DND-41 (cell line): ENCODE results near the gene VTCN1.

ENCODE experiments used
- ATAC-seq: fragments of 200-7000 bp; cut with Tn5 transposase; 3 replicates; pipeline ENCODE4 v1.9.1; 2021; ENCODE audit warnings: low read depth; ENCODE audit not compliant: insufficient read depth
- DNase-seq: peaks from one replicate; pipeline ENCODE4 v3.0.0-alpha.2; 2020
- H2AFZ ChIP-seq: 2 replicates; pipeline ENCODE4 v1.6.0; 2012; ENCODE audit warnings: low read depth, low read length
- H3K27ac ChIP-seq: 2 replicates; pipeline ENCODE4 v1.5.1; 2012; ENCODE audit warnings: low read length, inconsistent platforms
- H3K27me3 ChIP-seq: fragments of 200-600 bp; sonication (generic); 2 replicates; pipeline ENCODE4 v1.6.0; 2012; ENCODE audit warnings: low read length, mild to moderate bottlenecking, inconsistent platforms; ENCODE audit not compliant: insufficient read depth, poor library complexity
- H3K36me3 ChIP-seq: 2 replicates; pipeline ENCODE4 v1.5.1; 2012; ENCODE audit warnings: low read length, inconsistent platforms; ENCODE audit not compliant: insufficient read depth
- H3K4me1 ChIP-seq: 2 replicates; pipeline ENCODE4 v1.5.1; 2012; ENCODE audit warnings: mild to moderate bottlenecking, low read length; ENCODE audit not compliant: insufficient read depth
- H3K4me2 ChIP-seq: 2 replicates; pipeline ENCODE4 v1.6.0; 2012; ENCODE audit warnings: mild to moderate bottlenecking, moderate library complexity, low read length, inconsistent platforms; ENCODE audit not compliant: insufficient read depth
- H3K4me3 ChIP-seq, 2 experiments: fragments of 200-600 bp in 1 of 2; shearing (Covaris generic) in 1 of 2; 2 replicates each; pipeline ENCODE4 v1.5.1; 2012 to 2016; ENCODE audit warnings: inconsistent platforms in 2 of 2, low read length in 2 of 2, mild to moderate bottlenecking in 2 of 2, low read depth in 1 of 2, moderate library complexity in 1 of 2
- H3K79me2 ChIP-seq: 2 replicates; pipeline ENCODE4 v1.6.0; 2012; ENCODE audit warnings: low read length, inconsistent platforms; ENCODE audit not compliant: insufficient read depth
- H3K9ac ChIP-seq: 2 replicates; pipeline ENCODE4 v1.6.0; 2012; ENCODE audit warnings: low read depth, mild to moderate bottlenecking, inconsistent platforms, low read length, moderate library complexity
- H3K9me3 ChIP-seq: 2 replicates; pipeline ENCODE4 v1.5.1; 2012; ENCODE audit warnings: low read length, moderate library complexity, mild to moderate bottlenecking, inconsistent platforms; ENCODE audit not compliant: insufficient read depth, severe bottlenecking
- H4K20me1 ChIP-seq: 2 replicates; pipeline ENCODE4 v1.6.0; 2012; ENCODE audit warnings: low read length; ENCODE audit not compliant: insufficient read depth
- EZH2 ChIP-seq: IDR thresholded peaks from 3 replicates; pipeline ENCODE4 v1.6.1; 2012; ENCODE audit warnings: borderline replicate concordance, low read depth, mild to moderate bottlenecking, moderate library complexity, low read length, inconsistent platforms; ENCODE audit not compliant: severe bottlenecking
- TF ChIP-seq, protein P1 (sequence below): IDR thresholded peaks from 2 replicates; pipeline ENCODE4 v1.5.1; 2012; ENCODE audit warnings: borderline replicate concordance, low read length, moderate library complexity, mild to moderate bottlenecking; ENCODE audit not compliant: poor library complexity, severe bottlenecking; ENCODE audit errors: extremely low read depth

Gene VTCN1

DNA sequence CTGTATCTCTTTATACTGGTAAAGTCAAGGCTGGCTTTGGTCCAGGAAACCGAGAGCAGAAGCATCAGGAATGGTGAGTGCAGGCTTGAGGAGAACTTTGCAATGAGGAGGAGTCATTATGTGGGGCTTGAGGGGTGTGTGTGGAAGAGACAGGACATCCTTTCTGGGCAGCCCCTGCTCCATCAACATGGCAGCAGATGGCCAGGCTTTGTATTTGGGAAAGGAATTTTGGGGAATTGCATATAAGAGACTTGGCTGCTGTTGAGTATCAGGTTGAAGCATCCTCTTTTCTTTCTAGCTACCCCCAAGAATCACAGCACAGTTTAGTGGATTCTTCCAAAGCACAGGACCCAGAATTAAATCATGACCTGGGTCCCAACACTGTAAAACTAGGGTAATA is 33.4 kb downstream of the VTCN1 start:
- no peak overlapping the region for H3K9ac ChIP-seq
- H4K20me1 ChIP-seq = no peaks in the 10 kb centered on the region
- no peaks in the 10 kb centered on the region for H3K27me3 ChIP-seq

DNA sequence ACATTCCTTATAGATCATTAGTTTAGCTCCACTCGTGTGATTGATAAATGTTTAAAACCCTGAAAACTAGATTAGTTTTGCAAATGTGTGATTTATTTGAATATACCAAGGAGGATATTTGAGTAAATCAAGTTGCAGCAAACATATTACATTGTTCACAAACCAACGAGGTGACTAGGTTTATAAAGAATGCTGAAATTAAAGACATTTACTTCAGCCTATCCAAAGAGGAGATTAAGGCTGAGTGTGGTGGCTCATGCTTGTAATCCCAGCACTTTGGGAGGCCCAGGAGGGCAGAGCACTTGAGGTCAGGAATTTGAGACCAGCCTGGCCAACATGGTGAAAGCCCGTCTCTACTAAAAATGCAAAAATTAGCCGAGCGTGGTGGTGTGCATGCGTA is 34.1 kb downstream of the VTCN1 start:
- no peaks in the 10 kb centered on the region for H3K79me2 ChIP-seq
- no peak for ATAC-seq
- TF ChIP-seq, protein P1, sequence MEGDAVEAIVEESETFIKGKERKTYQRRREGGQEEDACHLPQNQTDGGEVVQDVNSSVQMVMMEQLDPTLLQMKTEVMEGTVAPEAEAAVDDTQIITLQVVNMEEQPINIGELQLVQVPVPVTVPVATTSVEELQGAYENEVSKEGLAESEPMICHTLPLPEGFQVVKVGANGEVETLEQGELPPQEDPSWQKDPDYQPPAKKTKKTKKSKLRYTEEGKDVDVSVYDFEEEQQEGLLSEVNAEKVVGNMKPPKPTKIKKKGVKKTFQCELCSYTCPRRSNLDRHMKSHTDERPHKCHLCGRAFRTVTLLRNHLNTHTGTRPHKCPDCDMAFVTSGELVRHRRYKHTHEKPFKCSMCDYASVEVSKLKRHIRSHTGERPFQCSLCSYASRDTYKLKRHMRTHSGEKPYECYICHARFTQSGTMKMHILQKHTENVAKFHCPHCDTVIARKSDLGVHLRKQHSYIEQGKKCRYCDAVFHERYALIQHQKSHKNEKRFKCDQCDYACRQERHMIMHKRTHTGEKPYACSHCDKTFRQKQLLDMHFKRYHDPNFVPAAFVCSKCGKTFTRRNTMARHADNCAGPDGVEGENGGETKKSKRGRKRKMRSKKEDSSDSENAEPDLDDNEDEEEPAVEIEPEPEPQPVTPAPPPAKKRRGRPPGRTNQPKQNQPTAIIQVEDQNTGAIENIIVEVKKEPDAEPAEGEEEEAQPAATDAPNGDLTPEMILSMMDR = no peak
- no peak for TF ChIP-seq EZH2
- no peak overlapping the region for H3K4me2 ChIP-seq
- no peak overlapping the region for H3K9ac ChIP-seq
- no peak overlapping the region for H3K4me3 ChIP-seq
- no peaks in the 10 kb centered on the region for H3K9me3 ChIP-seq
- H3K4me1 ChIP-seq = no peaks in the 10 kb centered on the region
- H2AFZ ChIP-seq = no peak overlapping the region
- no peak for DNase-seq
- no peaks in the 10 kb centered on the region for H3K36me3 ChIP-seq
- H3K27me3 ChIP-seq = no peaks in the 10 kb centered on the region
- no peaks in the 10 kb centered on the region for H4K20me1 ChIP-seq
- no peak overlapping the region for H3K27ac ChIP-seq

More for the DNA sequence above, 33.4 kb downstream of the VTCN1 start:
- TF ChIP-seq, protein P1 = no peak
- Histone ChIP-seq H3K36me3 (no peaks in the 10 kb centered on the region), H3K9me3 (no peaks in the 10 kb centered on the region), H2AFZ (no peak overlapping the region), H3K4me1 (no peaks in the 10 kb centered on the region), H3K27ac (no peak overlapping the region), H3K4me2 (no peak overlapping the region), H3K79me2 (no peaks in the 10 kb centered on the region), H3K4me3 (no peak overlapping the region)
- ATAC-seq = no peak
- no peak for DNase-seq

DNA sequence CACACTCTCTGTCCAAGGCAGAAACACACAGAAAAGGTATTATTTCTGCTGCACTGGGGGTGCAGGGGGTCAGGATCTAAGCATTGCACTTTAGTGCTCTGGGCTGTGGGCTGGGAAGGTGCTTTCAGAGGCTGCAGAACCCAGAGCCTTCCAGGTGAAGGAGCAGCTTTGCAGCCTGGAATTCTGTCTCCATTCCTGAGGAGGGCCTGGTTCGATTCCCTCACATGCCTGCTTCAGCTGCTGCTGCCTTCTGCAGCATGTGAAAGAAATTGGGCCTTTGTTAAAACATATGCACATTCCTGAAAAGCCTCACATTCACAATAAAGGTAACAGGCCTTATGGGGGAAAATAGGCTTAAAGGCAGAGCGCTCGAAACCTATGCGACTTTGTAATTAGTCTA is 35.9 kb downstream of the VTCN1 start:
- Histone ChIP-seq H3K4me3 (no peak overlapping the region), H3K27me3 (no peaks in the 10 kb centered on the region), H3K9me3 (no peaks in the 10 kb centered on the region), H3K9ac (no peak overlapping the region), H3K4me1 (no peaks in the 10 kb centered on the region), H2AFZ (no peak overlapping the region), H3K4me2 (no peak overlapping the region), H3K27ac (no peak overlapping the region), H3K36me3 (no peaks in the 10 kb centered on the region), H3K79me2 (no peaks in the 10 kb centered on the region), H4K20me1 (no peaks in the 10 kb centered on the region)
- ATAC-seq (no peak), DNase-seq (no peak)
- TF ChIP-seq EZH2 = no peak

DNA sequence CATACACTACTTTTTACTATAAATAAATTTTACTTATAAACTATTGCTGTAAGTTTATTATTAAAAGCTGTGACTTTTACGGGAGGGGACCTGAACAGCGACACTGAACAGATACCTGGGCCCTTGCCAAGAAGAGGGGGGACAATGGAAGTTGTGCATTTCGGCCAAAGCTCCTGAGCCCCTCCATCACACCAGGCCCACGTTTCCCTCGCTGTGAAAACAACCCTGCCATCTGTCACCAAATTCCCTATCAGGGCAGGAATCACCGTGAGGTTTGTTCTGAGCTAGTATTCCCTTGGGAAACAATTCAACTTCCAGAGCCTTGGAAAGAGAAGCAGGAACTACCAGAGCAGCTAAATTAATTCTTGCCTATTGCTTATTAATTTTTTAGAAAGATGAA is 37.0 kb downstream of the VTCN1 start:
- TF ChIP-seq, protein P1 = no peak
- TF ChIP-seq EZH2 = no peak
- DNase-seq (no peak), ATAC-seq (no peak)
- H3K27ac ChIP-seq = no peak overlapping the region
- no peaks in the 10 kb centered on the region for H3K79me2 ChIP-seq
- H3K9ac ChIP-seq = no peak overlapping the region
- H3K4me1 ChIP-seq = no peaks in the 10 kb centered on the region
- no peak overlapping the region for H3K4me2 ChIP-seq
- no peak overlapping the region for H2AFZ ChIP-seq
- no peaks in the 10 kb centered on the region for H3K9me3 ChIP-seq
- H4K20me1 ChIP-seq = no peaks in the 10 kb centered on the region
- no peak overlapping the region for H3K4me3 ChIP-seq
- H3K27me3 ChIP-seq = no peaks in the 10 kb centered on the region
- no peaks in the 10 kb centered on the region for H3K36me3 ChIP-seq
